GM19240 (cell line): ENCODE results near the gene RNF17.

Experiments
- DNase-seq: peaks from one replicate; pipeline ENCODE4 v3.0.0; 2011; ENCODE audit warnings: low spot score; ENCODE audit not compliant: insufficient read length

RNF17 gene

DNA sequence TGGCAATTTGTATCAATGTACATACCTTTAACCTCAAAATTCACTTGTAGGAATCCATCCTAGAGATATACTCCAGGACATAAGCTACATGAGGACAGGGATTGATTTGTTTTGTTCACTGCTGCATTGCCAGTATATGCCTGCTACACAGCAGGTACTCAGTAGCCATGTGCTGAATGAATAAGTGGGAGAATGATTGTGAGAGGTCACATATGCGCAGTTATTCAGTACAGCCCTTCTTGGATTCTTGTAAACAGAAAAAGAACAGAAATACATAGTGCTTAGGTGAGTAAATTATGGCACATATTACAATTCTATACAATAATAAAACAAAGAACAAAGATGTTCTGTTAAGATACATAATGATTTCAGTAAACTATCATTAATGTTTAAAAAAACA, 133.3 kb downstream of the RNF17 start:
- no peak for DNase-seq

- no peak for DNase-seq
Measured at GRCh38 chr13:24899601-24900000, 135.6 kb downstream of the RNF17 start.

DNA sequence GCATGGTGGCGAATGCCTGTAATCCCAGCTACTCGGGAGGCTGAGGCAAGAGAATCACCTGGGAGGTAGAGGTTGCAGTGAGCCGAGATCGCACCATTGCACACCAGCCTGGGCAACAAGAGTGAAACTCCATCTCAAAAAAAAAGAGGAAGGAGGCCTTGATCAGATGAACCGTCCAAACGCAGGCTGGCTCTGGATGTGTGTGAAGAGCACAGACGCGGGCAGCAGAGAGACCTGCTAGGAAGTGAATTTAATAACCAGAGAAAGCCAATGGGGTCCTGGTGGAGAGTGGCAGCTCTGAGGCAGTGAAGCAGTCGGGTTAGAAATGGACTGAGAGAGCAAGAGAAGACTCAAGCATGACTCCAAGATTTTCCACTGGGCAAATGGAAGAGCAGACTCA, 136.5 kb downstream of the RNF17 start:
- DNase-seq, result no peak

- no peak for DNase-seq
Measured at GRCh38 chr13:24905242-24905641, 141.3 kb downstream of the RNF17 start.

DNA sequence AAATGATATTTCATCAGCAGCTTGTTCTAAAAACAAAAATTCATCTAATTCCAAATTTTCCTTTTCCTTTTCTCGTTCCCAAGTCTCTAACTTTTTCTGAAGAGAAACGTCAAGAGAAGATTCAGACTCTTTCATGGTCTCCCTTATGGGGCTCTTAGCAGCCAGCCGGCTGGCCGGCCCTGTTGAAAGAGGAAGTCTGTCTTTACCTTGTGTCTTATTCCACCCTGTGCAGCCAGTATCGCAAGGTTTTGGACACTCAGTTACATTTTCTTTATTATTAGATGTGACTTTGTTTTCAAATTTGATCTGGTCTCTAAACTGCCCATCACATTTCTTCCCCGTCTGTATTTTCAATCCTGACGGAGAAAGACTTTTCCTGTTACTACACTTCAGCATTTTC, 142.3 kb downstream of the RNF17 start:
- DNase-seq, result no peak

DNA sequence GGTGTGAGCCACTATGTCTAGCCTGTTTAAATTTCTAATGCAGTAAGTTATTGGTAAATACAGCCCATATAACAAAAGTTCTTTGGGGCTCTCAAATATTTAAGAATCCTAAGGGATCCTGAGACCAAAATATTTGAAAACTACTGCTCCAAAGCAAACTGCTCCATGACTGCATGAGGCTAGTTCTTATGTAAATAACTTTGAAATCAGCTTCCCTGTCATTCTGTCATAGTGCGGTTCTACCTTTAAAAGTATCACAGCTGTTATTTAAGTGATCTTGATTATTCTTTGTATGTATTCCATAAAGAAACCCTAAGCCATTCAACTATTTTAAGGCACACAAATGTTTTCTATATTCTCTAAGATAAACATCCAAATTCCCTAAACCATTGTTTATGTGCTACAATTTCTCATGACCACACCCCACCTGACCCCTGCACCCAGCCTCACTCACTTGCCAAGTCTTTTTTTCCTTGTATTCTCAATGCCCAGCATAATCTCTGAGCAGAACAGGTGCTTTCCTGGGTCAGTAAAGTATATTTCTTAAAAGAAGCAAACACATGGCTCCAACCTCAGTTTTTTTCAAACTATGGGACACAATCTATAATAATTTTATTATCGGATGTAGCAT, 146.6 kb downstream of the RNF17 start:
- no peak for DNase-seq

DNA sequence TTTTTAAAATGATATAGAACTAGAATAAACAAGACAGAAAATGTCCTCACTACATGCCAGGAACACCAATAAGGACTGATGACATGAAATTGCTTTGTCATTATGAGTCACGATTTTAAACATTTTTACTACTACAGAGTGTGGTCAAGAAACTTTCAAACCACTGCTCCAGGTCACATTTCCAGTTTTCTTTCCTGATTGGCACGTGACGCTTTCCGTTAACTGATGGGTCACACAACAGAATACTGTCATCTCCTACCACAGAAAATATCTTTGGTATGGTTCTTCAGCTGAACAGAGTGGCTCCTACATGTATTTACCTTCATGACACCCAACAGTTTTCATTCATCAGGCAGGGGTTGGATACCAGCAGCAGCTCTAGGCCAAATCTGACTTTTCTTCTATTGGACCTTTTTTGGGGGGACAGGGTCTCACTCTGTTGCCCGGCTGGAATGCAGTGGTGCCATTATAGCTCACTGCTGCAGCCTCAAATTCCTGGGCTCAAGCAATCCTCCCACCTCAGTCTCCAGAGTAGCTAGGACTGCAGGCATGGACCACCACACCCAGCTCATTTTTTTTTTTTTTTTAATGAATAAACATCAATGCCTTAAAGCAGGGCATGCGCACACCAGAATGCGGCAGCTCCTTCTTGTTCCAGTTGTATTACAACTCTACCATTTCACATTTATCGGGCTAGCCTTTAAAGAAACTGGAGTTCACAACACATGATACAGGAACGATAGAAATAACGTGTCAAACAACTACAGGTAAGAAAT, 147.4 kb downstream of the RNF17 start:
- DNase-seq, result no peak

- no peak for DNase-seq
Measured at GRCh38 chr13:24916464-24916863, 152.5 kb downstream of the RNF17 start.

GRCh38 chr13:24921003-24921402, 157.0 kb downstream of the RNF17 start:
- DNase-seq, result no peak

DNA sequence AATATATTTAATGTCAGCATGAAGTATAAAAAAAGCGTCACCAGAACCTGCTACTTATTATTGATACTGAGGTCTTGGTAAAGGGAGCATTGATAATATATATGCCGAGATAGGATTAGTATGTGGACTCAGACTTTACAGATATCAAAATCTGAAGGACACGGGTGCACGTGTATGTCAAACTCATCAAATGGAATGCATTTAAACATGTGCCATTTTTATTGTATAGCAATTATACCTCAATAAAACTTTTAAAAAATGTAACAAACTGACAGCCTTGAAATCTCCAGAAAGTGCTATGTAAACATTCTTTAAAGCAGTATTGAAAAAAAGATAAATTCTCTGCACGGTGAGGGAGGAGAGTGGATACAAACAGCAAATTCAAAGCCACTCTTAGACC, 157.9 kb downstream of the RNF17 start:
- no peak for DNase-seq

DNA sequence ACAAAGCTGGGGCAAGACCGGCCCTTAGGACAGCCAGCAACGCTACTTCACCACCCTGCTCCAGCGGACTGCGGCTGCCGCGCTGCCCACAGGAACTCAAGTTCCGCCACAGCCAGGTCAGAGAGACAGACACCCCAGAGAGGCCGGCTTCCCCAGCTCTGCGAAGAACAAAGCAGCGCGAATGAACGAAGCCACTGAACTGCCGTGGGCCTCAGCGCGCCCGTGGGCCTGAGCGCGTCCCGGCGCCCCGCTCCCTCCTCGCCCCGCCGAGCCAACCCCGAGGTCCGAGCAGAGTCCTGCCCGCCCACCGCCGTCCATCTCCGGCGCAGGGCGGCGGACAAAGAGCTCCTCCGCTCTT, 158.4 kb downstream of the RNF17 start:
- no peak for DNase-seq

DNA sequence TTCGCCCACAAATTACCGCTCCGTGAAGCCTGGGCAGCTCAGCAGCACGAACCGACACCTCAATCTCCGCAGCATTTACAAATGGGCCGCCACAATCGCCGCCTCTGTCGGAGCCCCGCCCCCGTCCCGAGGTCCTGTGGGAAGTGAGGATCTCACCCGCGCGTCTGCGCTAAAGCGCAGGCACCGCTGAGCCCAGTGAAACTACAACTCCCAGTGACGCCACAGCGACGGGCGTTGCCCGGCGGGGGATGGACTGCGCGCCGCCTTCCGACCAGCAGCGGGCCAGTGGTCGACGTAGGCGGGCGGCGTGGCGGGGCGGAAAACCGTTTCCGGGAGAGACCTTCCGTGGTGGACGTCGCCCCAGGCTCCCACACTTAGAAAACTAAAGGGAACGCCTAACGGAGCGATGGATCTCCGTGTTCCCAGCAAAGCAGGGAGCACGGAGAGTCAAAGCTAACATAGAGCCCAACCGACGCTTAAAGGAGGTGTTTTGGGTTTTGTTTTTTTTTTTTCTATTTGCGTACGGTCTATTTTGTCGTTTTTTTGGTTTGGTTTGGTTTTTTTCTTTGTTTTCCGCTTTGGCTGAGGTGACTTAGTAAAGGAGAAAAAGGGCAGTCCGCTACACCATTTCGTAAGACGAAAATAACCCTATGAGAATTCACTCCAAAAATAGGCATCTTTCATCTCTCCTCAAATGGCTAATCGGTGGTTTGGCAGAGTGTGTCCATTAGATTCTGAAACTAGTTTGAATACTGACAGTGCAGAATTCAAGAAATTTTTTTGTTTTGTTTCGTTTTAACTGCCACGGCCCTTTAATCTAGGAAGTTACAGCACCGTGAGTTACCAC, 159.0 kb downstream of the RNF17 start:
- peak; percentile 51 for DNase-seq

- DNase-seq, result no peak
Measured at GRCh38 chr13:24925318-24926231, 161.6 kb downstream of the RNF17 start.

- DNase-seq, result no peak
Measured at GRCh38 chr13:24927810-24928404, 163.9 kb downstream of the RNF17 start.

DNA sequence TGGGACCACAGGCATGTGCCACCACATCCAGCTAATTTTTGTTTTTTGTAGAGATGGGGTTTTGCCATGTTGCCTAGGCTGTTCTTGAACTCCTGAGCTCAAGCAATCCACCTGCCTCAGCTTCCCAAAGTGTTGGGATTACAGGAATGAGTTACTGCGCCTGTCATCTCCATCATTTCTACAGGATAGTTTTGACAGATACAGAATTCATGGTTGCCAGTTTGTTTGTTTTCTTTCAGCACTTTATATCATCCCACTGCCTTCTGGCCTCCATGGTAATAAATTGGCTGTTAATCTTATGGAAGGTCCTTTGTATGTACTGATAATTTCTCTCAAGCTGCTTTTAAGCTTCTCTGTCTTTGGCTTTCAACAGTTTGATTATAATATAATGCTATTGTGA, 165.2 kb downstream of the RNF17 start:
- DNase-seq, result no peak
